Loucy (cell line): ENCODE results near the gene ROR1.

Source experiments
- H2AFZ ChIP-seq: fragments of 200-600 bp; sonication (generic); 2 replicates; pipeline ENCODE4 v1.6.0; 2016; ENCODE audit warnings: antibody characterized with exemption, mild to moderate bottlenecking, low read length, moderate library complexity
- H3F3A ChIP-seq: fragments of 200-600 bp; 2 replicates; pipeline ENCODE4 v1.6.0; 2016; ENCODE audit warnings: antibody characterized with exemption, low read depth, mild to moderate bottlenecking
- H3K27me3 ChIP-seq: fragments of 200-600 bp; sonication (generic); 2 replicates; pipeline ENCODE4 v1.6.1; 2014; ENCODE audit warnings: low read length, mild to moderate bottlenecking; ENCODE audit not compliant: insufficient read depth, poor library complexity, severe bottlenecking
- H3K36me3 ChIP-seq: fragments of 200-600 bp; sonication (generic); 2 replicates; pipeline ENCODE4 v1.6.1; 2016; ENCODE audit warnings: low read length; ENCODE audit not compliant: insufficient read depth
- H3K4me1 ChIP-seq: fragments of 200-600 bp; sonication (generic); 2 replicates; pipeline ENCODE4 v1.5.1; 2014; ENCODE audit warnings: low read length, mild to moderate bottlenecking; ENCODE audit not compliant: insufficient read depth, poor library complexity, severe bottlenecking
- H3K4me2 ChIP-seq: fragments of 200-600 bp; sonication (generic); 2 replicates; pipeline ENCODE4 v1.6.0; 2014; ENCODE audit warnings: antibody characterized with exemption, low read length, low read depth, mild to moderate bottlenecking; ENCODE audit not compliant: poor library complexity, severe bottlenecking
- H3K4me3 ChIP-seq: fragments of 200-600 bp; sonication (generic); 2 replicates; pipeline ENCODE4 v1.5.1; 2014; ENCODE audit warnings: low read length, mild to moderate bottlenecking, mixed read lengths; ENCODE audit not compliant: poor library complexity, severe bottlenecking
- H3K79me2 ChIP-seq: fragments of 200-600 bp; sonication (generic); 2 replicates; pipeline ENCODE4 v1.6.1; 2014; ENCODE audit warnings: low read length; ENCODE audit not compliant: insufficient read depth
- H3K9ac ChIP-seq: fragments of 200-600 bp; sonication (generic); 2 replicates; pipeline ENCODE4 v1.6.0; 2014; ENCODE audit warnings: mild to moderate bottlenecking, low read depth, low read length, moderate library complexity; ENCODE audit not compliant: poor library complexity, severe bottlenecking
- H3K9me2 ChIP-seq: fragments of 200-600 bp; sonication (generic); replicated peaks from 2 replicates; pipeline ENCODE4 v1.6.1; 2016; ENCODE audit warnings: low read depth, low read length, mixed read lengths
- H3K9me3 ChIP-seq: fragments of 200-600 bp; sonication (generic); 2 replicates; pipeline ENCODE4 v1.6.1; 2014; ENCODE audit warnings: mild to moderate bottlenecking, antibody characterized with exemption, low read length, low read depth; ENCODE audit not compliant: insufficient read depth
- H4K20me1 ChIP-seq: fragments of 200-600 bp; sonication (generic); 2 replicates; pipeline ENCODE4 v1.6.0; 2014; ENCODE audit warnings: antibody characterized with exemption, low read length, mild to moderate bottlenecking; ENCODE audit not compliant: insufficient read depth, poor library complexity, severe bottlenecking
- CTCF ChIP-seq: fragments of 200-600 bp; sonication (generic); conservative IDR thresholded peaks from 2 replicates; pipeline ENCODE4 v1.5.1; 2014; ENCODE audit warnings: mild to moderate bottlenecking, antibody characterized with exemption, low read length
- EZH2phosphoT487 ChIP-seq: fragments of 200-600 bp; IDR thresholded peaks from 2 replicates; pipeline ENCODE4 v1.6.1; 2018; ENCODE audit warnings: antibody characterized with exemption, mild to moderate bottlenecking, moderate library complexity, borderline replicate concordance

ROR1 gene

DNA sequence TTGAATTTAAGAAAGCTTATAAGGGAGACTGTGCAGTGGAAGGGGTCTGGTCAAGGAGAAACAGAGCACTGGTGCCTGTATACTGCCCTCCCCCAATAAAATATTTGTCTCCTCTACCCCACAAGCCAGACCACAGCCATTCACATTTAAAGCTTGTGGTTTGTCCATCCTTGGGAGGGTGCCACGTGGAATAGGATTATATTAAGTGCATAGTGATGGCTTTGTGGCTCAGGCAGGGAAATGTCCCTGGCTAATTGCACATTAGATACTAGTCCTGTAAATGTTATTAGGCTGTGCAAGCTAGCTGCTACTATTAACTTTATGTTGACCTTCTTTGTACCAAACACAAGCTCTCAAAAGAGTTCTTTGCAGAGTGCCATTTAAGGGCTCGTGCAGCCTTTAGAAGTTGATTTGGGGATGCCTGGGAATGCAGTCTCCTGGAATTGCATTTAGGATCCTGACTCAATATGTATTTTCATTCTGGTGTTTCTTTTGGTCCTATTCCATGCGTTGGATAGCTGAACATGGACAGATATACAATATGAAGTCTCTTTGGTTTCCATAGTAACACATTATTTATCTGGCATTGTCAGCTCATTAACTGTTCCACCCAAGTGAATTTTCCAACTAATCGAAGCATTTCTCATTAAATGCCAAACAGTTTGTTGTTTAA, 210.6 kb downstream of the ROR1 start:
- H3K4me2 ChIP-seq, result no peak overlapping the region
- no peaks in the 10 kb centered on the region for H3K36me3 ChIP-seq
- no peaks in the 10 kb centered on the region for H3K9me3 ChIP-seq
- H4K20me1 ChIP-seq, result no peaks in the 10 kb centered on the region
- peaks cover 37% of the 10 kb centered on the region for H3K27me3 ChIP-seq
- H3F3A ChIP-seq, result no peaks in the 10 kb centered on the region
- H2AFZ ChIP-seq, result no peak overlapping the region
- peaks cover 6% of the 10 kb centered on the region for H3K4me1 ChIP-seq
- no peaks in the 10 kb centered on the region for H3K79me2 ChIP-seq
- TF ChIP-seq EZH2phosphoT487, result no peak
- TF ChIP-seq CTCF, result no peak
- H3K4me3 ChIP-seq, result no peak overlapping the region
- H3K9me2 ChIP-seq, result no peaks in the 10 kb centered on the region
- no peak overlapping the region for H3K9ac ChIP-seq

- H3K79me2 ChIP-seq, result no peaks in the 10 kb centered on the region
- TF ChIP-seq EZH2phosphoT487 (no peak), CTCF (no peak)
- H3K4me2 ChIP-seq, result no peak overlapping the region
- H3K4me3 ChIP-seq, result no peak overlapping the region
- H3K9me2 ChIP-seq, result no peaks in the 10 kb centered on the region
- H3K9ac ChIP-seq, result no peak overlapping the region
- H3K4me1 ChIP-seq, result peaks cover 6% of the 10 kb centered on the region
- H3F3A ChIP-seq, result no peaks in the 10 kb centered on the region
- H4K20me1 ChIP-seq, result no peaks in the 10 kb centered on the region
- H3K36me3 ChIP-seq, result no peaks in the 10 kb centered on the region
- H2AFZ ChIP-seq, result no peak overlapping the region
- no peaks in the 10 kb centered on the region for H3K9me3 ChIP-seq
- peaks cover 36% of the 10 kb centered on the region for H3K27me3 ChIP-seq
Measured at GRCh38 chr1:63984930-63985290, 211.1 kb downstream of the ROR1 start.

DNA sequence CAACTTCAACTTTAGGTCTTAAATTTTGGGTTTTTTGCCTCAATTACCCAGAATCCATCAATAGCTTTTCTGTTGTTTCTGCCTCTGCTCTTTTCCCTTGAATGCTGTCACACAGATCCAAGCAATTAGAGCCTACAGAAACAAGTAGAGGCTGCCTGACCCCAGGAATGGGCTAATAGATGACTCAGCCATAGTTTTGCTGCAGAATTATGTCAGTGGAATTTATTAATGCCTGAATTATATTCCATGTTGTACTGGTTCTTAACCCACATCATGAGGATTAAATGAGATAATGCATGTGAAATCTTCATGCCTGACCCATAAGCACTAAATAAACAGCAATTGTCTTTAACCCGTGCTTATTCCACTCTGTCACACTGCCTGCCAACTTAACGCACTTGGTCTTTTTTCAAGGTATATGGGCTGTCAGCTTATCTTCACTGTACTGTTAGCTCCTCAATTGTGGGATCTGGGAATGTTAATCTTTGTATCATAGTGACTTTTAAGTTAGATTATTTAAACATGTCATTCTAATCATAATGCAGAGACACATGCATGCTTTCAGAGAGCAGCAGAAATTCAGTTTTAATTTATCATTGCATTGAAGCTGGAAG, 213.3 kb downstream of the ROR1 start:
- Histone ChIP-seq H3F3A (no peaks in the 10 kb centered on the region), H3K9ac (no peak overlapping the region), H3K4me3 (no peak overlapping the region), H3K4me2 (no peak overlapping the region), H4K20me1 (no peaks in the 10 kb centered on the region), H3K9me3 (no peaks in the 10 kb centered on the region), H3K36me3 (no peaks in the 10 kb centered on the region), H3K9me2 (no peaks in the 10 kb centered on the region), H3K4me1 (peaks cover 6% of the 10 kb centered on the region), H2AFZ (no peak overlapping the region), H3K79me2 (no peaks in the 10 kb centered on the region), H3K27me3 (peaks cover 35% of the 10 kb centered on the region)
- no peak for TF ChIP-seq EZH2phosphoT487
- TF ChIP-seq CTCF, result no peak
